ENCODE data around the gene SLC27A5.

The SLC27A5 gene

GRCh38 chr19:58522709-58523108 lies 10.9 kb upstream of the SLC27A5 start:
- H3K4me1 Mint-ChIP-seq = peaks cover 30% of the 10 kb centered on the region
- no peaks in the 10 kb centered on the region for H3K9me3 Mint-ChIP-seq
- no peaks in the 10 kb centered on the region for H3K27me3 Mint-ChIP-seq
- no peak for ATAC-seq (replicated peaks; ENCODE audit: extremely low read depth, poor library complexity, severe bottlenecking)
- H3K36me3 Mint-ChIP-seq (ENCODE audit: insufficient read depth) = peaks cover 10% of the 10 kb centered on the region
- H3K4me3 Mint-ChIP-seq = no peak overlapping the region
- H3K27ac Mint-ChIP-seq (ENCODE audit: low read depth) = no peak overlapping the region
- DNase-seq (ENCODE audit: low spot score in 2 of 2) = no peak

GRCh38 chr19:58521651-58522050 lies 9.9 kb upstream of the SLC27A5 start:
- no peak overlapping the region for H3K4me3 Mint-ChIP-seq
- H3K36me3 Mint-ChIP-seq (ENCODE audit: insufficient read depth) = peaks cover 13% of the 10 kb centered on the region
- H3K27me3 Mint-ChIP-seq = no peaks in the 10 kb centered on the region
- H3K4me1 Mint-ChIP-seq = peaks cover 33% of the 10 kb centered on the region
- ATAC-seq (replicated peaks; ENCODE audit: extremely low read depth, poor library complexity, severe bottlenecking) = no peak
- DNase-seq (ENCODE audit: low spot score in 2 of 2) = no peak
- no peak overlapping the region for H3K27ac Mint-ChIP-seq (ENCODE audit: low read depth)
- no peaks in the 10 kb centered on the region for H3K9me3 Mint-ChIP-seq

GRCh38 chr19:58520257-58520599 lies 8.4 kb upstream of the SLC27A5 start:
- no peaks in the 10 kb centered on the region for H3K9me3 Mint-ChIP-seq
- no peaks in the 10 kb centered on the region for H3K27me3 Mint-ChIP-seq
- peaks cover 40% of the 10 kb centered on the region for H3K4me1 Mint-ChIP-seq
- peak overlapping the region; percentile 99 for H3K4me3 Mint-ChIP-seq
- H3K36me3 Mint-ChIP-seq (ENCODE audit: insufficient read depth) = peaks cover 15% of the 10 kb centered on the region
- ATAC-seq (replicated peaks; ENCODE audit: extremely low read depth, poor library complexity, severe bottlenecking) = no peak
- no peak for DNase-seq (ENCODE audit: low spot score in 2 of 2)
- peak overlapping the region; percentile 99 for H3K27ac Mint-ChIP-seq (ENCODE audit: low read depth)

GRCh38 chr19:58519355-58520256 lies 7.8 kb upstream of the SLC27A5 start, which contains the start of gene ZBTB45:
ZBTB45 (minus strand) TSS chr19:58519810; CDS start chr19:58517673, 2,137 bp downstream.
- Mint-ChIP-seq H3K36me3 (ENCODE audit: insufficient read depth) (peaks cover 15% of the 10 kb centered on the region), H3K9me3 (no peaks in the 10 kb centered on the region)

GRCh38 chr19:58519087-58519354 lies 7.2 kb upstream of the SLC27A5 start:
- H3K4me1 Mint-ChIP-seq = peaks cover 49% of the 10 kb centered on the region
- ATAC-seq (replicated peaks; ENCODE audit: extremely low read depth, poor library complexity, severe bottlenecking) = peak; percentile 20
- peak overlapping the region; percentile 99 for H3K4me3 Mint-ChIP-seq
- no peaks in the 10 kb centered on the region for H3K9me3 Mint-ChIP-seq
- peak overlapping the region; percentile 99 for H3K27ac Mint-ChIP-seq (ENCODE audit: low read depth)
- DNase-seq (ENCODE audit: low spot score in 2 of 2) = no peak
- H3K36me3 Mint-ChIP-seq (ENCODE audit: insufficient read depth) = peaks cover 16% of the 10 kb centered on the region
- H3K27me3 Mint-ChIP-seq = no peaks in the 10 kb centered on the region

More at GRCh38 chr19:58519355-58520256, 7.8 kb upstream of the SLC27A5 start, which contains the start of gene ZBTB45:
- H3K27ac Mint-ChIP-seq (ENCODE audit: low read depth) = peak within 1 kb of the TSS; percentile 99
- peak within 1 kb of the TSS; percentile 99 for H3K4me3 Mint-ChIP-seq
- DNase-seq (ENCODE audit: low spot score in 2 of 2) (peak; percentile 85), ATAC-seq (replicated peaks; ENCODE audit: extremely low read depth, poor library complexity, severe bottlenecking) (peak; percentile 82)
- H3K4me1 Mint-ChIP-seq = peaks cover 45% of the 10 kb centered on the region
- no peaks in the 10 kb centered on the region for H3K27me3 Mint-ChIP-seq

GRCh38 chr19:58518256-58519086 lies 6.7 kb upstream of the SLC27A5 start:
- Mint-ChIP-seq H3K4me3 (peak overlapping the region; percentile 99), H3K27ac (ENCODE audit: low read depth) (peak overlapping the region; percentile 99), H3K4me1 (peaks cover 55% of the 10 kb centered on the region), H3K36me3 (ENCODE audit: insufficient read depth) (peaks cover 16% of the 10 kb centered on the region), H3K9me3 (no peaks in the 10 kb centered on the region), H3K27me3 (no peaks in the 10 kb centered on the region)
- ATAC-seq (replicated peaks; ENCODE audit: extremely low read depth, poor library complexity, severe bottlenecking) (no peak), DNase-seq (ENCODE audit: low spot score in 2 of 2) (no peak)

GRCh38 chr19:58516964-58517833 lies 5.4 kb upstream of the SLC27A5 start:
- no peak for ATAC-seq (replicated peaks; ENCODE audit: extremely low read depth, poor library complexity, severe bottlenecking)

GRCh38 chr19:58516246-58516836 lies 4.5 kb upstream of the SLC27A5 start:
- no peak overlapping the region for H3K27ac Mint-ChIP-seq (ENCODE audit: low read depth)
- H3K9me3 Mint-ChIP-seq = no peaks in the 10 kb centered on the region
- H3K36me3 Mint-ChIP-seq (ENCODE audit: insufficient read depth) = peaks cover 19% of the 10 kb centered on the region
- ATAC-seq (replicated peaks; ENCODE audit: extremely low read depth, poor library complexity, severe bottlenecking) (no peak), DNase-seq (ENCODE audit: low spot score in 2 of 2) (no peak)
- H3K27me3 Mint-ChIP-seq = no peaks in the 10 kb centered on the region
- H3K4me3 Mint-ChIP-seq = no peak overlapping the region
- H3K4me1 Mint-ChIP-seq = peaks cover 58% of the 10 kb centered on the region

More at GRCh38 chr19:58516964-58517833, 5.4 kb upstream of the SLC27A5 start:
- DNase-seq (ENCODE audit: low spot score in 2 of 2) = no peak
- Mint-ChIP-seq H3K4me1 (peaks cover 58% of the 10 kb centered on the region), H3K27ac (ENCODE audit: low read depth) (no peak overlapping the region), H3K4me3 (no peak overlapping the region), H3K36me3 (ENCODE audit: insufficient read depth) (peaks cover 19% of the 10 kb centered on the region), H3K9me3 (no peaks in the 10 kb centered on the region), H3K27me3 (no peaks in the 10 kb centered on the region)

- peaks cover 53% of the 10 kb centered on the region for H3K4me1 Mint-ChIP-seq
- peak overlapping the region; percentile 42 for H3K4me3 Mint-ChIP-seq
- no peak overlapping the region for H3K27ac Mint-ChIP-seq (ENCODE audit: low read depth)
- no peaks in the 10 kb centered on the region for H3K27me3 Mint-ChIP-seq
- peaks cover 19% of the 10 kb centered on the region for H3K36me3 Mint-ChIP-seq (ENCODE audit: insufficient read depth)
- DNase-seq (ENCODE audit: low spot score in 2 of 2) (no peak), ATAC-seq (replicated peaks; ENCODE audit: extremely low read depth, poor library complexity, severe bottlenecking) (no peak)
- no peaks in the 10 kb centered on the region for H3K9me3 Mint-ChIP-seq
These were observed 3.5 kb upstream of the SLC27A5 start for GRCh38 chr19:58515259-58515658.

- Mint-ChIP-seq H3K4me1 (peaks cover 47% of the 10 kb centered on the region), H3K36me3 (ENCODE audit: insufficient read depth) (peaks cover 14% of the 10 kb centered on the region), H3K27me3 (no peaks in the 10 kb centered on the region), H3K4me3 (peak overlapping the region; percentile 75), H3K9me3 (no peaks in the 10 kb centered on the region), H3K27ac (ENCODE audit: low read depth) (peak overlapping the region; percentile 81)
- DNase-seq (ENCODE audit: low spot score in 2 of 2) (no peak), ATAC-seq (replicated peaks; ENCODE audit: extremely low read depth, poor library complexity, severe bottlenecking) (no peak)
These were observed 2.8 kb upstream of the SLC27A5 start for GRCh38 chr19:58514564-58515022.

- Mint-ChIP-seq H3K9me3 (no peaks in the 10 kb centered on the region), H3K36me3 (ENCODE audit: insufficient read depth) (peaks cover 9% of the 10 kb centered on the region), H3K27ac (ENCODE audit: low read depth) (peak overlapping the region; percentile 81), H3K4me1 (peaks cover 40% of the 10 kb centered on the region), H3K27me3 (no peaks in the 10 kb centered on the region), H3K4me3 (peak overlapping the region; percentile 75)
- ATAC-seq (replicated peaks; ENCODE audit: extremely low read depth, poor library complexity, severe bottlenecking) (peak; percentile 91), DNase-seq (ENCODE audit: low spot score in 2 of 2) (peak; percentile 85 to 86)
These were observed 2.1 kb upstream of the SLC27A5 start for GRCh38 chr19:58513694-58514563.
